Adrenal gland (tissue), 12 donors: Measurements from ENCODE around the gene OR5K2. TPM values are rescaled to one million over a fixed set of nuclear protein-coding genes. Genes with fewer than 3 reads are reported as not detected.

ENCODE experiments used
- DNase-seq, 7 donors: peaks; one replicate each; pipeline ENCODE4 v3.0.0-alpha.2; 2019 to 2020
- H3K27ac ChIP-seq, 5 donors: fragments of 200-600 bp; sonication (generic) in 4 of 5; 1 replicate in 3 of 5; 2 replicates in 2 of 5; pipeline versions ENCODE4 v1.5.1 to v1.8.0; 2016 to 2020; ENCODE audit warnings: mild to moderate bottlenecking in 1 of 5
- H3K27me3 ChIP-seq: fragments of 200-600 bp; 2 replicates; pipeline ENCODE4 v1.8.0; 2021
- H3K36me3 ChIP-seq, 2 donors: fragments of 200-600 bp; replicated peaks in 1 of 2; 1 replicate in 1 of 2; 2 replicates in 1 of 2; pipeline versions ENCODE4 v1.5.1 to v1.8.0; 2018 to 2022
- H3K4me1 ChIP-seq, 2 donors: fragments of 200-600 bp; replicated peaks in 1 of 2; 1 replicate in 1 of 2; 2 replicates in 1 of 2; pipeline versions ENCODE4 v1.5.1 to v1.8.0; 2018 to 2021
- H3K4me3 ChIP-seq, 4 donors: fragments of 200-600 bp; sonication (generic) in 3 of 4; one replicate each; pipeline ENCODE4 v1.5.1; 2016 to 2018
- H3K9me3 ChIP-seq, 3 donors: fragments of 200-600 bp; sonication (generic) in 1 of 3; replicated peaks in 1 of 3; 1 replicate in 2 of 3; 2 replicates in 1 of 3; pipeline versions ENCODE4 v1.5.1 to v1.8.0; 2016 to 2021
- CTCF ChIP-seq, 6 experiments: fragments of 450-650 bp in 4 of 6; fragments of 200-600 bp in 2 of 6; sonication (generic) in 1 of 6; IDR thresholded peaks; 1 replicate in 5 of 6; 2 replicates in 1 of 6; pipeline versions ENCODE4 v1.5.1 to v1.8.0; 2016 to 2021; ENCODE audit warnings: antibody characterized with exemption in 6 of 6, mild to moderate bottlenecking in 2 of 6, moderate library complexity in 1 of 6
- POLR2A ChIP-seq, 2 donors: fragments of 450-650 bp; IDR thresholded peaks; one replicate each; pipeline ENCODE4 v1.6.1; 2017; ENCODE audit warnings: antibody characterized with exemption in 2 of 2, mild to moderate bottlenecking in 2 of 2, moderate library complexity in 1 of 2
- WGBS, 4 donors: extraction: QIAGEN DNeasy Blood & Tissue Kit in 2 of 4; methylation state at CpG; one replicate each; pipeline versions ENCODE4 v1.1.5 to v1.1.7; 2013 to 2017; 5-methylcytosine and 5-hydroxymethylcytosine counted together
- intact Hi-C, 2 donors: fragments of 100-400 bp; cut with DNase I; formaldehyde crosslinking; loops; one replicate each; pipeline versions ENCODE4 v1.14.1 to v1.15.0; 2022 to 2023
- polyA plus RNA-seq, 3 donors: library from polyadenylated mRNA; stranded (reverse); fragments of 200-250 nt in 2 of 3; fragments of 350-450 nt in 1 of 3; fragmentation: Illumina TruSeq in 1 of 3; extraction: RNeasy Lipid Tissue Mini Kit (QIAGEN cat#74804) in 1 of 3; gene quantifications; one replicate each; pipeline ENCODE4 v1.2.3, GENCODE V29; 2013 to 2014
- total RNA-seq, 9 donors: library from RNA; depleted of rRNA in 4 of 9; stranded (reverse); fragments of >200 nt in 4 of 9; fragments of 120-200 nt in 1 of 9; fragmentation: NEBNext Ultra II Directional in 1 of 9; extraction: Animal tissue kit (Norgen Biotek cat#: 25700) in 1 of 9; gene quantifications; one replicate each; pipeline versions ENCODE4 v1.1.0 to v1.2.4, GENCODE V29; 2013 to 2023
- donor health status: healthy with polysubstance abuse.
- donor health status: Bipolar disorder and iron deficiency.
- donor health status: DM: yes; HTN: yes; CAD: no.
- donor health status: DM: no; HTN: no; CAD: no.
- donor health status: DM: no; HTN: no; CAD: no.
- donor health status: DM: yes; HTN: yes; CAD: no.

Gene OR5K2
- total and polyA plus RNA-seq, 12 donors = not detected

GRCh38 chr3:98528474-98529346, 31.2 kb downstream of the OR5K2 start:
- Histone ChIP-seq H3K36me3 (no peaks in the 10 kb centered on the region), H3K27ac (no peak overlapping the region), H3K27me3 (no peaks in the 10 kb centered on the region), H3K4me3 (no peak overlapping the region), H3K9me3 (no peaks in the 10 kb centered on the region), H3K4me1 (no peaks in the 10 kb centered on the region)
- WGBS, 4 donors = 43 to 50% (median 45%) methylated on average over 4 of the region's 4 CpGs
- intact Hi-C loops = no loop called here
- DNase-seq = no peak
- no peak for TF ChIP-seq CTCF (IDR thresholded peaks at IDR 0.05)
- no peak for TF ChIP-seq POLR2A (IDR thresholded peaks at IDR 0.05)

- intact Hi-C loops = no loop called here
- no peak for TF ChIP-seq POLR2A (IDR thresholded peaks at IDR 0.05)
- no peak for TF ChIP-seq CTCF (IDR thresholded peaks at IDR 0.05)
- H3K27ac ChIP-seq = no peak overlapping the region
- no peaks in the 10 kb centered on the region for H3K9me3 ChIP-seq
- H3K36me3 ChIP-seq = no peaks in the 10 kb centered on the region
- H3K4me1 ChIP-seq = no peaks in the 10 kb centered on the region
- 83 to 89% (median 87%) methylated on average over 8 of the region's 8 CpGs for WGBS, 4 donors
- no peaks in the 10 kb centered on the region for H3K27me3 ChIP-seq
- H3K4me3 ChIP-seq = no peak overlapping the region
- DNase-seq = no peak
Observed at GRCh38 chr3:98529856-98530459, 32.5 kb downstream of the OR5K2 start.

- no peak for DNase-seq
- H3K9me3 ChIP-seq = no peaks in the 10 kb centered on the region
- no peaks in the 10 kb centered on the region for H3K4me1 ChIP-seq
- H3K27ac ChIP-seq = no peak overlapping the region
- WGBS, 4 donors = 77 to 88% (median 79%) methylated on average over 2 of the region's 2 CpGs
- intact Hi-C loops = no loop called here
- H3K36me3 ChIP-seq = no peaks in the 10 kb centered on the region
- no peaks in the 10 kb centered on the region for H3K27me3 ChIP-seq
- no peak overlapping the region for H3K4me3 ChIP-seq
- TF ChIP-seq CTCF (IDR thresholded peaks at IDR 0.05) (no peak), POLR2A (IDR thresholded peaks at IDR 0.05) (no peak)
Observed at GRCh38 chr3:98530676-98531075, 33.2 kb downstream of the OR5K2 start.

GRCh38 chr3:98531622-98532274, 34.3 kb downstream of the OR5K2 start, which contains the start of gene GPR15:
Gene GPR15 (plus strand): TSS chr3:98531978. CDS start chr3:98532034, 56 bp downstream.
- no peak for DNase-seq
- TF ChIP-seq POLR2A (IDR thresholded peaks at IDR 0.05) (no peak), CTCF (IDR thresholded peaks at IDR 0.05) (no peak)
- H3K4me1 ChIP-seq = no peaks in the 10 kb centered on the region
- WGBS, 4 donors = 77 to 85% (median 83%) methylated on average over 7 of the region's 7 CpGs
- H3K27ac ChIP-seq = no peak within 1 kb of the TSS
- no peaks in the 10 kb centered on the region for H3K27me3 ChIP-seq
- no peaks in the 10 kb centered on the region for H3K9me3 ChIP-seq
- intact Hi-C loops = no loop called here
- no peak within 1 kb of the TSS for H3K4me3 ChIP-seq
- no peaks in the 10 kb centered on the region for H3K36me3 ChIP-seq
